GM19351 (cell line): Measurements from ENCODE around the gene RAX.

Source experiments
- ATAC-seq: cut with Tn5 transposase; IDR thresholded peaks from one replicate; pipeline ENCODE4 v1.9.1; 2021; ENCODE audit warnings: mild to moderate bottlenecking, moderate library complexity; ENCODE audit not compliant: unreplicated experiment

RAX gene

GRCh38 chr18:59272891-59273758 lies at the start of gene RAX:
Gene RAX, minus strand, starts transcription at chr18:59273454. Its CDS starts 248 bp downstream, at chr18:59273206.
- ATAC-seq, result no peak

- ATAC-seq, result no peak
These were observed 45.3 kb upstream of the RAX start, which contains the start of gene CPLX4 for GRCh38 chr18:59318460-59319050. Gene CPLX4, minus strand, starts transcription at chr18:59318649. Its CDS starts 187 bp downstream, at chr18:59318462.

- ATAC-seq, result no peak
These were observed 38.4 kb upstream of the RAX start for GRCh38 chr18:59311631-59312030.

GRCh38 chr18:59308938-59309260 lies 35.6 kb upstream of the RAX start:
- no peak for ATAC-seq

- peak; percentile 94 for ATAC-seq
These were observed 35.1 kb upstream of the RAX start for GRCh38 chr18:59308248-59308937.

- no peak for ATAC-seq
These were observed 33.4 kb upstream of the RAX start for GRCh38 chr18:59306640-59307039.

- ATAC-seq, result no peak
These were observed 32.0 kb upstream of the RAX start for GRCh38 chr18:59305295-59305694.

- ATAC-seq, result no peak
These were observed 30.5 kb upstream of the RAX start for GRCh38 chr18:59303656-59304195.

- no peak for ATAC-seq
These were observed 29.8 kb upstream of the RAX start for GRCh38 chr18:59303006-59303405.

GRCh38 chr18:59301929-59302328 lies 28.7 kb upstream of the RAX start:
- ATAC-seq, result no peak

- no peak for ATAC-seq
These were observed 27.5 kb upstream of the RAX start for GRCh38 chr18:59300676-59301285.

GRCh38 chr18:59298871-59299270 lies 25.6 kb upstream of the RAX start:
- ATAC-seq, result no peak

GRCh38 chr18:59293317-59293716 lies 20.1 kb upstream of the RAX start:
- no peak for ATAC-seq

- no peak for ATAC-seq
These were observed 13.1 kb upstream of the RAX start for GRCh38 chr18:59286341-59286740.

- no peak for ATAC-seq
These were observed 9.1 kb upstream of the RAX start for GRCh38 chr18:59282341-59282740.

GRCh38 chr18:59279722-59280121 lies 6.5 kb upstream of the RAX start:
- no peak for ATAC-seq

GRCh38 chr18:59279193-59279592 lies 5.9 kb upstream of the RAX start:
- ATAC-seq, result no peak

- ATAC-seq, result no peak
These were observed 5.5 kb upstream of the RAX start for GRCh38 chr18:59278793-59279192.

GRCh38 chr18:59276047-59276446 lies 2.8 kb upstream of the RAX start:
- no peak for ATAC-seq

GRCh38 chr18:59275406-59275949 lies 2.2 kb upstream of the RAX start:
- no peak for ATAC-seq

GRCh38 chr18:59274533-59274928 lies 1.3 kb upstream of the RAX start:
- ATAC-seq, result no peak
